Measurements from ENCODE around the gene SMU1. TPM values are rescaled to one million over a fixed set of nuclear protein-coding genes. Genes with fewer than 3 reads are reported as not detected.
A peak's percentile ranks its signal among the peaks of the same experiment; 100 is the strongest.

The SMU1 gene
- total and polyA plus RNA-seq, 2 experiments from 2014 or later = 15.8 to 25.1 TPM

- Histone ChIP-seq H3K27ac (no peak overlapping the region), H3K4me1 (ENCODE audit: insufficient read depth) (no peaks in the 10 kb centered on the region), H3K27me3 (no peaks in the 10 kb centered on the region), H3K9me3 (ENCODE audit: low read depth) (no peaks in the 10 kb centered on the region), H3K79me2 (peaks cover 5% of the 10 kb centered on the region), H4K20me1 (ENCODE audit: insufficient read depth, poor library complexity, severe bottlenecking) (no peaks in the 10 kb centered on the region), H3K4me2 (no peak overlapping the region), H2AFZ (no peak overlapping the region), H3K9me2 (replicated peaks; ENCODE audit: insufficient read depth) (no peaks in the 10 kb centered on the region), H3K36me3 (replicated peaks; ENCODE audit: insufficient read depth, low read depth) (no peaks in the 10 kb centered on the region), H3K4me3 (no peak overlapping the region)
- 98% methylated on average over 4 of the region's 4 CpGs for WGBS (ENCODE audit: low lambda C conversion rate, missing lambda C conversion rate)
- no peak for TF ChIP-seq CTCF (IDR thresholded peaks at IDR 0.05; ENCODE audit: poor library complexity)
- TF ChIP-seq EZH2 (IDR thresholded peaks at IDR 0.05; ENCODE audit: borderline replicate concordance) = no peak
- TF ChIP-seq EZH2phosphoT487 (IDR thresholded peaks at IDR 0.05; ENCODE audit: low read depth, severe bottlenecking, unreplicated experiment) = no peak
- no peak for DNase-seq (ENCODE audit: low spot score)
Measured at GRCh38 chr9:33051144-33051543, 25.3 kb downstream of the SMU1 start.

GRCh38 chr9:33049680-33050361, 26.7 kb downstream of the SMU1 start:
- Histone ChIP-seq H3K4me3 (no peak overlapping the region), H3K79me2 (peaks cover 5% of the 10 kb centered on the region), H2AFZ (no peak overlapping the region), H3K9me2 (replicated peaks; ENCODE audit: insufficient read depth) (no peaks in the 10 kb centered on the region), H3K4me2 (no peak overlapping the region), H4K20me1 (ENCODE audit: insufficient read depth, poor library complexity, severe bottlenecking) (no peaks in the 10 kb centered on the region), H3K4me1 (ENCODE audit: insufficient read depth) (no peaks in the 10 kb centered on the region), H3K27me3 (no peaks in the 10 kb centered on the region), H3K36me3 (replicated peaks; ENCODE audit: insufficient read depth, low read depth) (no peaks in the 10 kb centered on the region), H3K27ac (no peak overlapping the region), H3K9me3 (ENCODE audit: low read depth) (no peaks in the 10 kb centered on the region)
- no peak for TF ChIP-seq EZH2phosphoT487 (IDR thresholded peaks at IDR 0.05; ENCODE audit: low read depth, severe bottlenecking, unreplicated experiment)
- no peak for TF ChIP-seq CTCF (IDR thresholded peaks at IDR 0.05; ENCODE audit: poor library complexity)
- TF ChIP-seq EZH2 (IDR thresholded peaks at IDR 0.05; ENCODE audit: borderline replicate concordance) = no peak
- 83% methylated on average over 2 of the region's 2 CpGs for WGBS (ENCODE audit: low lambda C conversion rate, missing lambda C conversion rate)
- DNase-seq (ENCODE audit: low spot score) = no peak

- Histone ChIP-seq H3K27me3 (no peaks in the 10 kb centered on the region), H3K27ac (peak overlapping the region; percentile 17), H3K4me3 (no peak overlapping the region), H3K9me2 (replicated peaks; ENCODE audit: insufficient read depth) (no peaks in the 10 kb centered on the region), H2AFZ (no peak overlapping the region), H3K79me2 (peaks cover 5% of the 10 kb centered on the region), H3K4me1 (ENCODE audit: insufficient read depth) (no peaks in the 10 kb centered on the region), H3K36me3 (replicated peaks; ENCODE audit: insufficient read depth, low read depth) (no peaks in the 10 kb centered on the region), H4K20me1 (ENCODE audit: insufficient read depth, poor library complexity, severe bottlenecking) (no peaks in the 10 kb centered on the region), H3K9me3 (ENCODE audit: low read depth) (no peaks in the 10 kb centered on the region), H3K4me2 (no peak overlapping the region)
- no peak for TF ChIP-seq EZH2phosphoT487 (IDR thresholded peaks at IDR 0.05; ENCODE audit: low read depth, severe bottlenecking, unreplicated experiment)
- no peak for TF ChIP-seq CTCF (IDR thresholded peaks at IDR 0.05; ENCODE audit: poor library complexity)
- TF ChIP-seq EZH2 (IDR thresholded peaks at IDR 0.05; ENCODE audit: borderline replicate concordance) = no peak
- DNase-seq (ENCODE audit: low spot score) = peak; percentile 8
- WGBS (ENCODE audit: low lambda C conversion rate, missing lambda C conversion rate) = 58% methylated on average over 2 of the region's 2 CpGs
Measured at GRCh38 chr9:33048054-33048465, 28.4 kb downstream of the SMU1 start.

All from hepatocyte (in vitro differentiated cells).